ENCODE results near the gene SH2D7.

The SH2D7 gene

GRCh38 chr15:78060232-78060631, 32.1 kb upstream of the SH2D7 start:
- DNase-seq (ENCODE audit: low read depth in 1 of 2, low spot score in 1 of 2) = no peak

- DNase-seq (ENCODE audit: low read depth in 1 of 2, low spot score in 1 of 2) = no peak
These were observed 30.4 kb upstream of the SH2D7 start for GRCh38 chr15:78061963-78062427.

GRCh38 chr15:78063217-78063616, 29.1 kb upstream of the SH2D7 start:
- no peak for DNase-seq (ENCODE audit: low read depth in 1 of 2, low spot score in 1 of 2)

GRCh38 chr15:78063970-78064385, 28.4 kb upstream of the SH2D7 start:
- no peak for DNase-seq (ENCODE audit: low read depth in 1 of 2, low spot score in 1 of 2)

GRCh38 chr15:78064544-78064943, 27.8 kb upstream of the SH2D7 start:
- no peak for DNase-seq (ENCODE audit: low read depth in 1 of 2, low spot score in 1 of 2)

GRCh38 chr15:78065284-78065872, 27.0 kb upstream of the SH2D7 start:
- no peak for DNase-seq (ENCODE audit: low read depth in 1 of 2, low spot score in 1 of 2)

GRCh38 chr15:78065973-78066946, 26.1 kb upstream of the SH2D7 start:
- DNase-seq (ENCODE audit: low read depth in 1 of 2, low spot score in 1 of 2) = no peak

GRCh38 chr15:78067328-78068228, 24.8 kb upstream of the SH2D7 start:
- DNase-seq (ENCODE audit: low read depth in 1 of 2, low spot score in 1 of 2) = no peak

GRCh38 chr15:78069052-78069414, 23.3 kb upstream of the SH2D7 start:
- no peak for DNase-seq (ENCODE audit: low read depth in 1 of 2, low spot score in 1 of 2)

GRCh38 chr15:78069462-78070029, 22.8 kb upstream of the SH2D7 start:
- no peak for DNase-seq (ENCODE audit: low read depth in 1 of 2, low spot score in 1 of 2)

GRCh38 chr15:78070049-78070700, 22.2 kb upstream of the SH2D7 start:
- no peak for DNase-seq (ENCODE audit: low read depth in 1 of 2, low spot score in 1 of 2)

- no peak for DNase-seq (ENCODE audit: low read depth in 1 of 2, low spot score in 1 of 2)
These were observed 21.0 kb upstream of the SH2D7 start for GRCh38 chr15:78071383-78071782.

- no peak for DNase-seq (ENCODE audit: low read depth in 1 of 2, low spot score in 1 of 2)
These were observed 20.1 kb upstream of the SH2D7 start for GRCh38 chr15:78072080-78072892.

GRCh38 chr15:78073046-78073787, 19.1 kb upstream of the SH2D7 start:
- DNase-seq (ENCODE audit: low read depth in 1 of 2, low spot score in 1 of 2) = no peak

- no peak for DNase-seq (ENCODE audit: low read depth in 1 of 2, low spot score in 1 of 2)
These were observed 16.7 kb upstream of the SH2D7 start for GRCh38 chr15:78075490-78076230.

- no peak for DNase-seq (ENCODE audit: low read depth in 1 of 2, low spot score in 1 of 2)
These were observed 15.9 kb upstream of the SH2D7 start for GRCh38 chr15:78076231-78077052.

All from activated T-helper 1 cell treated with anti-CD3 and anti-CD28 coated beads, Interleukin-2, amount 50 U/mL, for 16 hours (primary cell).